GM19463 (cell line): ENCODE data around the gene P3H4.

Experiments
- ATAC-seq: cut with Tn5 transposase; IDR thresholded peaks from one replicate; pipeline ENCODE4 v1.9.1; 2021; ENCODE audit warnings: mild to moderate bottlenecking, moderate library complexity; ENCODE audit not compliant: unreplicated experiment

P3H4 gene

DNA sequence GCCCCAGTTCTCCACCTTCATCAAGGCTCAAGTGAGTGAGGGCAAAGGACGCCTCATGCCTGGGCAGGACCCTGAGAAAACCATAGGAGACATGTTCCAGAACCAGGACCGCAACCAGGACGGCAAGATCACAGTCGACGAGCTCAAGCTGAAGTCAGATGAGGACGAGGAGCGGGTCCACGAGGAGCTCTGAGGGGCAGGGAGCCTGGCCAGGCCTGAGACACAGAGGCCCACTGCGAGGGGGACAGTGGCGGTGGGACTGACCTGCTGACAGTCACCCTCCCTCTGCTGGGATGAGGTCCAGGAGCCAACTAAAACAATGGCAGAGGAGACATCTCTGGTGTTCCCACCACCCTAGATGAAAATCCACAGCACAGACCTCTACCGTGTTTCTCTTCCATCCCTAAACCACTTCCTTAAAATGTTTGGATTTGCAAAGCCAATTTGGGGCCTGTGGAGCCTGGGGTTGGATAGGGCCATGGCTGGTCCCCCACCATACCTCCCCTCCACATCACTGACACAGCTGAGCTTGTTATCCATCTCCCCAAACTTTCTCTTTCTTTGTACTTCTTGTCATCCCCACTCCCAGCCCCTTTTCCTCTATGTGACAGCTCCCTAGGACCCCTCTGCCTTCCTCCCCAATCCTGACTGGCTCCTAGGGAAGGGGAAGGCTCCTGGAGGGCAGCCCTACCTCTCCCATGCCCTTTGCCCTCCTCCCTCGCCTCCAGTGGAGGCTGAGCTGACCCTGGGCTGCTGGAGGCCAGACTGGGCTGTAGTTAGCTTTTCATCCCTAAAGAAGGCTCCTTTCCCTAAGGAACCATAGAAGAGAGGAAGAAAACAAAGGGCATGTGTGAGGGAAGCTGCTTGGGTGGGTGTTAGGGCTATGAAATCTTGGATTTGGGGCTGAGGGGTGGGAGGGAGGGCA lies 10.7 kb upstream of the P3H4 start:
- ATAC-seq, result no peak

DNA sequence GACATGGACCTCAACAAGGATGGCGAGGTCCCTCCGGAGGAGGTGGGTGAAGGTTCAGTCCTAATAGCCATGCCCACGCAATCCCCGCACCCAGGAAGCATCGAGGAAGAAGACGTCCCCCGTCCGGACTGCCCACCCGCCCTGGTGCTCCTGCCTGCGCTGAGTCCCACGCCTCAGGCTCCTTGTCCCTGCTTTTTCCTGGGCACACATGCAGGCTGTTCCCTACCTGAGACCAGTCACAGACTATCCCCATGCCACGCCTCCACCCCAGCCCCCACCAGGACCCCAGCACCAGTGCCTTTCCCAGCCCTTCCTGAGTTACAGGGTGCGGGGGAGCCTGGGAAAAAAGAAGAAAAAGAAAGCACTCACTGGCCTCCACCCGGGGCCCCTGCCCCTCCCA lies 10.0 kb upstream of the P3H4 start:
- ATAC-seq, result no peak

DNA sequence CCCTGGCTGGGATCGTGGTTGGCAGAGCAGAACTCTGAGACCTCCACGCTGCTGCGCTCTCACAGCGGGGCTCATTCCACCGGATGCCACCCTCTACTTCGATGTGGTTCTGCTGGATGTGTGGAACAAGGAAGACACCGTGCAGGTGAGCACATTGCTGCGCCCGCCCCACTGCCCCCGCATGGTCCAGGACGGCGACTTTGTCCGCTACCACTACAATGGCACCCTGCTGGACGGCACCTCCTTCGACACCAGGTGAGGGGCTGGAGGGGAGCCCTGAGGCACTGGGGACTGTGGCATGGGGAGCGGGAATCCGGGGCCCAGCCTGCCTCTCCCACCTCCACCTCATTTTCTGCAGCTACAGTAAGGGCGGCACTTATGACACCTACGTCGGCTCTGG lies 6.3 kb upstream of the P3H4 start:
- ATAC-seq, result no peak

DNA sequence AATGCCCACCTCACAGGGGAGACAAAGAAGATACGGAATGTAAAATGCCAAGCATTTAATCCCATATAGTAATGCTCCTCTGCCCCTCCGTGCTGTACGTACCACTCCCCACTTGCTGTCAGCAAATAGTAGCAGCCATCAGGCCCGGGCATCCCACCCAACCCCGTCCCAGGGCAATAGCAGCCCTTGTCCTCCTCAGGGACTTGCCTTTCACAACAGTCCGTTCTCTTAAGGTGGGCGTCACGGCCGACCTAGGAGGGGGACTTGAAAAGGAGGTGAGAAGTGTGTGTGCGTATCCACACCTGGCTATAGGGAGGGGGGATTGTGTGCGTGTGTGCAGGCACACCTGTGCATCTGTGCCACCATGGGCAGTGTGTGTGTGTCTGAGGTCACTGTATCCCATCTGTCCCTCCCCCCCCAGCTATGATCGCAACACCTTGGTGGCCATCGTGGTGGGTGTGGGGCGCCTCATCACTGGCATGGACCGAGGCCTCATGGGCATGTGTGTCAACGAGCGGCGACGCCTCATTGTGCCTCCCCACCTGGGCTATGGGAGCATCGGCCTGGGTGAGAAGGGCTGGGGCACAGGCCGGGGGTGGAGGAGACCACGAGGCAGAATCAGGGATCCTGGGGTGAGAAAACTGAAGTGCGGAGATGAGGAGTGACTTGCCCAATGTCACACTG lies 5.0 kb upstream of the P3H4 start:
- ATAC-seq, result no peak

DNA sequence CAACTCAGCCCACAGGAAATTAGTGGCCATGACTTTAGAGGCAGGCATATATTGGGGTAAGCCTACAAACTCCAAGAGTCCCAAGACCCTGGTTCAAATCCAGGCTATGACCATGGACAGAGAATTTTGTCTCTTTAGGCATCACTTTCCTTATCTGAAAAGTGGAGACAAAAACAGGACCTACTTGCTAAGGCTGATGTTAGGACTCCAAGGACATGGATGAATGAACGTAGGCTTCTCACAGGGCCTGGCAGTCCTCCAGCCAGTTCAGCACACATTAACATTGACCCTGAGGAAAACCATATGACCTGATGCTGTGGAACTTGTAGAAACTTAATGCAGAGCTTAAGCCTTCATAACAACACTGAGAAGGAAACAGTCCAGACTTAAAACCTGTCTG lies 2.4 kb upstream of the P3H4 start:
- no peak for ATAC-seq

DNA sequence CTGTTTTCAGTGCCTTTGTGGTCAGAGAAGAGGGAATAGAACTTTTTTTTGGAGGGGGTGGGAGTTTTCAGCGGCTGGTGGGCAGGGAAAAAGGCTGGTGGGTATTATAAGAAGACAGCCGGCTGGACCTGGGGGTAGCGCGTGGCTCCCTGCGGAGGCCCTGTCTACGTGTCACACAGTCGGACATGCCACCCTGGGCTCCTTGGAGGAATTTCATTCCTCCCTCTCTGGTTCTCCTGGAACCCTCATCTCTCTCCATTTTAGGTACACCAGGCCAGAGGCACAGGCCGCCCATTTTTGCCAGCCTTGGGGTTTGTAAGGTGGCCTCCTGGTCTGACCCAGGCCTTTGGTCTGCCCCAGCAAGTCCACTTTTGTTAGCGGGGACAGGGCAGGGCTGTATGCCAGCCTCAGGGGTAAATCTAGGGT lies 2.0 kb upstream of the P3H4 start:
- ATAC-seq, result no peak

DNA sequence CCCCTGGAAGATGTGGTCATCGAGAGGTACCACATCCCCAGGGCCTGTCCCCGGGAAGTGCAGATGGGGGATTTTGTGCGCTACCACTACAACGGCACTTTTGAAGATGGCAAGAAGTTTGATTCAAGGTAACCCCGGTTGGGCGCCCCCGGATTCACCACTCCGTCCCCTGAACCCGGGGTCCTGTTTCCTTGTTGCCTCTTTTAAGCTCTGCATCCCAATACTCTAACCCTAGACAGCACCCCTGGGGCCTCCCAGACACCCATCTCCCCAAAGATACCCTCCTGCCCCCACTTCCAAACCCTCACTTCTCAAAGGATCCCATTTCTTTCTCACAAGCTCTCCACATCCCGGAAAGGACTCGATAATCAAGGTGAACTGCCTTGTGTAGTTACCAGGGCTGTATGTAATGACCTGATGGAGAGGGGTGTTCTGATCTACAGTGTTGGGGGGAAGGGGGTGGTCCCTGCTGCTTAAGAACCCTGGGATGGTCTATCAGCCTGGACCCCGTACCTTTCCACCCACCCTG lies 1.5 kb upstream of the P3H4 start:
- no peak for ATAC-seq

DNA sequence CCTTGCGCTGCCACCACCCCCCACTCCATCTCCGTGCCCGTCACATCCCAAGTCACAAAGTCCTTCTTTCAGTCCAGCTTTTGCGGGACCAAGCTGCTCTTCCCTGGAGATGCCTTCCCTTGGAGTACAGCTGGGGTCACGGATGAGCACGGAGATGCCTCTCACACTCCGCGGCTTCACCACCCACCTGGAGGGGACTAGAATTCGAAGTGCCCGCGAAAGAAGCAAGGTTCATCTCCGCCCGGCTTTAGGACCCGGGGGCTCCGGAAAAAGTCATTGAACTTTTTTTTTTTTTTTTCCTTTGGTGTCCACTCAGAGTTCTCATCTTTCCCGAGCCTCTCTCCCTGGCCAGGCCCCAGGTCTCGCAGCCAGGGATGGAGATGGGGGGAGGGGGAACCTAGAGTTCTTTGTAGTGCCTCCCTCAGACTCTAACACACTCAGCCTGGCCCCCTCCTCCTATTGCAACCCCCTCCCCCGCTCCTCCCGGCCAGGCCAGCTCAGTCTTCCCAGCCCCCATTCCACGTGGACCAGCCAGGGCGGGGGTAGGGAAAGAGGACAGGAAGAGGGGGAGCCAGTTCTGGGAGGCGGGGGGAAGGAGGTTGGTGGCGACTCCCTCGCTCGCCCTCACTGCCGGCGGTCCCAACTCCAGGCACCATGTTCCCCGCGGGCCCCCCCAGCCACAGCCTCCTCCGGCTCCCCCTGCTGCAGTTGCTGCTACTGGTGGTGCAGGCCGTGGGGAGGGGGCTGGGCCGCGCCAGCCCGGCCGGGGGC lies 817 bp upstream of the P3H4 start, which contains the start of gene FKBP10:
FKBP10 (plus strand) TSS at position 624 of the 771 bp plus-strand sequence; CDS start at position 655, 31 bp downstream.
- no peak for ATAC-seq

DNA sequence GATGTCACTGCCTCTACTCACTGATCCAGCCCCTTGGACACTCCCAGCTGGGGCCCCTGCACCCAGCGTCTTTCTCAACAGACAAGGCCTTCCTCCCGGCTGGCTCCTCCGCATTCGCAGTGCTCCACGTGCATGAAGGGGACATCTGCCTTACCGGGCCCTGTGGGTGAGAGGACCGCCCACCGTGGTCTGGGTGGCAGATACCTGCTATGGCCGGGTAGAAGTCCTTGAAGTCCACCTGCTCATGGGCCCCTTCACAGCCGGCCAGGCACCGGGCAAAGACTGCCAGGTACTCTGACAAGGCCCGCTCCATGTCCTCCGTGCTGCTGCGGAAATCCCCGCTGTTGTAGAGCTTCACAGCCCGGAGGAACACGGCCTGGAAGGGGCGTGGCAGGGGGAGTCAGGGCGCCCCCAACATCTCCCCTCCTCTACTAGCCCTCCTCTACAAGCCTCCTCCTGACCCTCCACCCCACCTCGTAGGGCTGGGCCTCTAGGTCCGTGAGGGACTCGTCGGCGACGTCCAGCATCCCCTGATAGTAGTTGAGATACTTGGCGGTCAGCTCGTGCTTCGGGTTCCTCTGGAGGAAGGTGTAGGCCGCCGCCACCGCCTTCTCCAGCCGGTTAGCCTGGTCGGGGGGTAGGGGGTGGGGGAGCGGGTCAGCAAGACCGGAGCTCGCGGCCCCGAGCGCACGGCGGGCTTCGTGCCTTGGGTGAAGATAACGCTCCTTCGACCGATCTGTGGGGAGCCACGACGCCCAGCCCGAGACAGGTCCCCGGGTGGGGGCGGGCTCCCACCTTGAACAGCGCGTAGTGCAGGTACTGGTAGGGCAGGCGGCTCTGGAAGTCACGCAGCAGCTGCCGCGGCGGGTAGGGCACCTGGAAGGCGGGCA lies 845 bp downstream of the P3H4 start:
- no peak for ATAC-seq

DNA sequence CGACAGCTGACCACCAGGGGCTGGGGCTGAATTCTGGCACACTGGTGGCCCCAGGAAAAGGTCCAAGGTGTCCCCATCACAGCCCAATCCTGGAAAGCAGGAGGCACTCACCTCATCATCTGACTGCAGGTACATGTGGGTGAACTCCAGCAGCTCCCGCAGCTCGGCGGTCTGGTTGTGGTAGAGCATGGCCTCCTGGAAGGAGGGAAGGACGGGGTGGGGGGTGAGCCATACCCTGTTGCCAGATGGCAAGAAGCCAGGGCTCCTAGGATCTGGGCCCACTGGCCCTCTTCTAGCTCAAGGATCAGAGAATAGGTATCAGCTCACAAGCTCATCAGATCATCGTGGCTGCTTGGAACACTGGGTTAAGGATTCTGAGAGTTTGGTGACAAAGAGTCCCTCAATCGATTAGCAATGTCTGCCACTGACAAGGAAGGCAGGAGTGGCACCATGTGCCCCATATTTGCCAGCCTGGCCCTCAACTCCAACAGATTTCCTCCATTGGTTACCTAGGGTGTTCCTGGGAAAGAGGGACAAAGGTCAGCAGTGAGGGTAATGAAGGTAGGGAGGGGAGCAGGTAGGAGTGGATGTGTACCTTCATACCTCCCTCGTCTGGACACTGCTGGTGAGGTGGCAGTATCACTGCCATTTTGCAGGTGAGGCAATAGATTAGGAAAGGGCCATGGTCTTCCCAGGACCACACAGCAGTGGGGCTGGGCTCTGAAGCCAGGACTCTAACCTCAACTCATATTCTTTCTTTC lies 4.9 kb downstream of the P3H4 start:
- no peak for ATAC-seq

DNA sequence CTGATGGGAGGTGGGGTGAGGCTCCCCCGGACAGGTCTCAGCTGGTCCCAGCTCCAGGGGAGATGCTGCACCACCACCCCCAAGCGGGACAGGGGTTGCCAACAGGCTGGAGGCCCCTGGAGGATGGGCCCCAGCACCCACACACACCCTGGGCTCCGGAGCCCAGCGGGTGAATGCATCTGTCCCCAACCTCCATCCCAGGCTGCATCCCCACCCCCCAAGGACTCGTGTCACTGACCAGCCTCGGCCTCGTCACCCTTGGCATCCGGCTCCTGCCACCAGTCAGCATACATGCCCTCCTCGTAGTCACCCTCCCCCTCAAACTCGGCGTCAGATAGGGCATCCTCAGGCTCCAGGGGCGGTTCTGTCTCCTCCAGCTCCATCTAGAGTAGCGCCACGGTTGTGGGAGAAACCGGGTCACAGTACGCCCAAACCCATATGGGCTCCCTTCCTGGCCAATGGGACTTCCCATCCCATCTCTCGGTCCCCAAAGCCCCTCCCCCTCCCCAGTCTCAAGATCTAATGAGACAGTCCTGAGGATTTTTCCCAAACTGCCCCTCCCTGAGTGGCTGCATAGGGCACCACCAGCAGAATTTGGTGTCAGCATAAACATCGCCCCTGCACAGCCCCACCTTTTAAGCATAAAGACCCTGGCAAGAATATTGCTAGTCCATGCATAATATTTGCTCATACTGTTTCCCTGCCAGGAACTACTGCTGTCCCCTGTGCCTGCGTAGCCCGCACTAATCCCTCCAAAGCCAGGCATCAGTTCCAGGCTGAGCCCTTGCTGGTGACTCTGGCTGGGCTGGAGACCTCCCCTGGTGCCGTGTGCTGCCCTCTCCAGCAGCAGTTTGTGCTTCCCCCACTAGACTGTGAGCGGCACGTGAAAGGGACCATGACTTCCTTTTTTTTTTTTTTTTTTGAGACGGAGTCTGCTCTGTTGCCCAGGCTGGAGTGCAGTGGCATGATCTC lies 8.4 kb downstream of the P3H4 start:
- ATAC-seq, result no peak

DNA sequence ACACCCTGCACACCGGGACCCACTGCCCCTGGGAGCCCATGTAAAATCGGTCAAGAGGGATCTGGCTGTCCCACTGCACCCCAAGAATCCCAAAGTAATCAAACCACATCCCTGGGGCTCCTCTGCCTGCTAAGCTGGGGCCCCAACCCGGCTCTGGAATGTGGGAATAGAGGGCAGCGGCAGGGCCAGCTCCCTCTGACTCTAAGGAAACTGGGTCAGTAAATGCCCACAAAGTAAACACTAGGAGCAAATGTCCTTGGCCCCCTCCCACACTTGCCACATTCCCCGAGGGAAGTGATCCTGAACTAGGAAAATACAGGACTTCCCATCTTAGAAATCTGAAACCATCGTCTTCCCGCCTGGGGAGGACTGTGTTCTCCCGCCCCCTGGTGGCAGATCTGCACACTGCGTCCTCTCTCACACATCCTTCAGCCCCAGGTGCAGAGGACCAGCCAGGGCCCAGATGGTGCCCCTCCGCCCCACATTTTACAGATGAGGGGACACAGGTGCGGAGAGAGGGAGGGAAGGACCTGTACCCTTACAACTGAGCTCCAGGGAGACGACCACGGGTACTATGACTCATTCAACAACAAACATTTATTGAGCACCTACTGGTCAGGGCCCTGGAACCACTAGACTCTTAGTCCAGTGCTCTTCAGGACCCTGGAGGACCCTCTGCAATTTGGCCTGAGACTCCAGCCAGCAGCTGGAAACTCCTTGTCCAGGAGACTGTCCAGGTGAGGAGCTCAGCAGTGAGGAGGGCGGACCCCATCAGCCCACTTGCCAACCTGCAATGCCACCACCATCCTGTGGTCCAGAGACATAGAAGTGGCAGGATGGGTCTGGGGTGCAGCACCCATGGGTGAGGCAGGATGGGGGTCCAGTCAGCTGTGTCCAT lies 10.1 kb downstream of the P3H4 start:
- ATAC-seq, result no peak

DNA sequence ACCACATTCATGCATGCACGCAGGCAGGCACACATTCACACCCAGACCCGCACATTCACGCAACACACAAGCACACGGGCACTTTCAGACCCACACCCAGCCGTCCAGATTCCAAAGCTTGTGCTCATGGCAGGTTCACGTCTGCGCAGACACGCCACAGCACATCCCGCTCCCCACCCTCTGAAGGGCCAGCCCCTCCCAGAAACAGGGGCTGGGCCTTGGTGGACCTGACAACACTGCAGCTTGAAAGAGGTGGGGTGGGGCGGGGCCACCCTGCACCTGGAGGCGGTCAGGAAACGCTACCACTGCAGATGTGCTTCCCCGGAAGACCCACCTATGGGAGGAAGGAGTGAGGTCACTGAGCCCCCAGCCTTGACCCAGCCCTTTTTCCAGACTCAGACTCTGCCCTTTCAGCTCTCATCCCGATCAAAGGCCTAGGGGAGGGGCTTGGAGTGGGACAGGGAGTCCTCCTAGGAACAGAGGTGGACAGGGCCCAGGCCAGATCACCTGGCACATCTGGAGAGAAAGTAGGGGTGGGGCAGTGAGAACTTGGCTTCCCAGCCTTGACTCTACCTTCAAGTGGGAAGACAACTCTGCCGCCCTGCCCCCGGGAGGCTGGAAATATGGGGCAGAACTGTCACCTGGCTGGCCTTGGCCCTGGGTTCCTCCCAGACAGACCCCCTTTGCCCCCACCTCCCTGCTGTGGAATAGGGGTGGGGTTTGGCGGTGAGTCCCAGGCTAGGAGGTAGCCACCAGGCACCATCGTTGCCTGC lies 11.0 kb downstream of the P3H4 start:
- no peak for ATAC-seq

DNA sequence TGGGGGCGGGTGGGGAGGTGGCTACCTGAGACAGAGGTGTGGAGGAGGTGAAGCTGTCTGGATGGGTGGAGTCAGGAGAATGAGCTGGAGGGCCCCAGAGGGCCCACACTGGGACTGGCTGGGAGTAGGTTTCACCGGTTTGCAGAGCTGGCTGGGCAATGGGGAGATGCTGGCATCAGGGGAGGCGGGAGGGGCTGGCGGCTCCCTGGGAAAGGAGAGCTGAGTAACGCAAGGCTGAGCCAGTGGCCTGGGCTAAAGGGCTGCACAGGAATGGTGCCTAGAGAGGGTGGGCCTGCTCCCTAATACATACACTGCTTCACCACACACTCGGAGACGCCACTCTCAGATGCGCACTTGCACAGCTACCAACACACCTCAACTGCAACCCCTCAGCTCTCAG lies 12.4 kb downstream of the P3H4 start:
- ATAC-seq, result no peak

DNA sequence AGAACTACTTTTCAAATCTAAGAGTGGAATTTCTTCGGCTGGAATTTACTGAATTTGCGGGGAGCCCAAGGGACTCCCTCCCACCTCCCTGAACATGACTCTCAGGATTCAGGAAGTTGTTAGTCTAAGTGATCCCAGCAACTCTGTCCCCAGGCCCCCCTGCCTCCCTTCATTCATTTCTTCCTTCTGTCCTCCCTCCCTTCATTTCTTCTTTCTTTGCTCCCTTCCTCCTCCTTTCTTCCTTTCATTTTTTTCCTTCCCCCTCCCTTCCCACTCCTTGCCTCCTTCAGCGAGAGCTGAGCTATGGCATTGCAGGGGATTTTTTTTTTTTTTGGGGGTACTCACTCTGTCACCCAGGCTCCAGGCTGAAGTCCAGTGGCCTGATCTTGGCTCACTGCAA lies 14.4 kb downstream of the P3H4 start:
- no peak for ATAC-seq

DNA sequence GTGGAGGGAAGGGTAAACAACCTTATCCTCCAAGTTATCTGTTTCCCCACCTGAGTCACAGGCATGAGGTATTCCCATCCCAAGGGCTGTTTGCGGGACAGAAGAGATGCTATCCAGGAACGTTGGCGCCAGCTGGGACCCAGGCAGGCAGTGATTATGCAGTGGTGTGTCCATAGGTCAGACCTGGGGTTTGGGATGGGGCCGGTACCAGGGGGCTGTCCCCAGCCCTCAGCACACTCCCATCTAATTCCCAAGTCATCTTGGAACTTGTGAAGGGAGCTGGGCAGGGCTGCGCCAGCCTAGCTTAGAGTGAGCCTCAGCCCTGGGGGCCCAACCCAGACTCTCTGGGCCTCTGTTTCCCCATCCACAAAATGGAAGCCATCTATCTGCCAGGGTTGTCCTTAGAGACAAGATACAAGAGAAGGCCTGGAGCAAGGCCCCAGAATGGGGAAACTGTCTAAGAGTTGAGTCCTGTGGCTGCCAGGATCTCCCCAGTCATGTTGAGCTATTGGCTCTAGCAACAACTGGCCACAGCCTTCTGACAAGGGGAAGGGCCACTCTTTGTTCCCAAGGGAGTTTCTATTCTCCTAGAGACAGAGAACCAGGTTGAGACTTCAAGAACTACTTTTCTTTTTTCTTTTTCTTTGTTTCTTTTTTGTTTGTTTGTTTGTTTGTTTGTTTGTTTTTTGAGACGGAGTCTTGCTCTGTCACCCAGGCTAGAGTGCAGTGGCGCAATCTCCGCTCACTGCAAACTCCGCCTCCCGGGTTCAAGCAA lies 15.4 kb downstream of the P3H4 start:
- no peak for ATAC-seq
